Nucleus accumbens (tissue), 56 donors: ENCODE data around the gene LANCL1.
A peak's percentile ranks its signal among the peaks of the same experiment; 100 is the strongest.

Experiments used
- DNase-seq, 56 donors: peaks; one replicate each; lab custom pipeline; 2025; lab: John Stamatoyannopoulos, UW

The LANCL1 gene, protein sequence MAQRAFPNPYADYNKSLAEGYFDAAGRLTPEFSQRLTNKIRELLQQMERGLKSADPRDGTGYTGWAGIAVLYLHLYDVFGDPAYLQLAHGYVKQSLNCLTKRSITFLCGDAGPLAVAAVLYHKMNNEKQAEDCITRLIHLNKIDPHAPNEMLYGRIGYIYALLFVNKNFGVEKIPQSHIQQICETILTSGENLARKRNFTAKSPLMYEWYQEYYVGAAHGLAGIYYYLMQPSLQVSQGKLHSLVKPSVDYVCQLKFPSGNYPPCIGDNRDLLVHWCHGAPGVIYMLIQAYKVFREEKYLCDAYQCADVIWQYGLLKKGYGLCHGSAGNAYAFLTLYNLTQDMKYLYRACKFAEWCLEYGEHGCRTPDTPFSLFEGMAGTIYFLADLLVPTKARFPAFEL

DNA sequence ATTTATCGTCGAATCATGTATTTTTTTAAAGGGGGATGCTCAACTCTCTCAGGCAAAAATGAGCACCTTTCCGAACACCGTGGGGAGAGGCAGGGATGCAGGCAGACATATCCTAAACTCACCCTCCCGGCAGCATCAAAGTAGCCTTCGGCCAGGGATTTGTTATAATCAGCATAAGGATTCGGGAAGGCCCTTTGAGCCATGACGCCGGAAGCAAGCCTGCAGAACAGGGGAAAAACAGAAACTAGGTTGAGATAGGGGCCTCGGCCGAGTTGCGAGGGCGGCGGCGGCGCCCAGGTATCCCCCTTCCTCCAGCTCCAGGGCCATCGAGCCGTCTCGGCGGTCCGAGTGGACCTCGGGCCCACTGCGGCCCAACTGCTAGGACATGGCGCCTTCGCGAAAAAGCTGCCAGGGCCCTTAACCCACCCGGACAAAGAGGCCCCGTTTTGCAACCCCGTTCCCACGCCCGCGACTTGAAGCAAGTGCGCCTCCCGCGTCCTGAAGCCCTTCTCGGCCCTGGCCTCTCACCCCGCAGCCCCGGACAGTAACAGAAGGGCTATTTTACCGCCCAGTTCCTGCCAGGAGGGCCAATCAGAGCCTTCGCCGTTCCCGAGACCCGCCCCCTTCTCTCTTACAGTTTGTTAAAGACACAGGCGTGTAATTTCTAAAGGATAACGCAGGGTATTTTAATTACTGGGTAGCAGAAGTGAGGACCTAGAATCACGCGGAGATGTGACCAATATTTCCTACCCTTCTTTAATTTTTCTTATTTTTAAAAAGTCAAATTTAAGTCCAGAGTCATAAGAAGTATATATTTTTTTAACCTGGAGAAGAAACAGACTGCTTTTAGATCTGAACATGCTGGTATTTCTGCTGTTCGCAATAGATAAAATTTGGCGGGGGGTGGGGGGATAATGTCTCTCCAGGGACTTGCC, at the start of gene LANCL1:
Gene LANCL1, minus strand, starts transcription at position 566 of the 935 bp plus-strand sequence. Its CDS starts 363 bp downstream, at position 203.
- peak; percentile 67 to 97 (median 91) for DNase-seq

DNA sequence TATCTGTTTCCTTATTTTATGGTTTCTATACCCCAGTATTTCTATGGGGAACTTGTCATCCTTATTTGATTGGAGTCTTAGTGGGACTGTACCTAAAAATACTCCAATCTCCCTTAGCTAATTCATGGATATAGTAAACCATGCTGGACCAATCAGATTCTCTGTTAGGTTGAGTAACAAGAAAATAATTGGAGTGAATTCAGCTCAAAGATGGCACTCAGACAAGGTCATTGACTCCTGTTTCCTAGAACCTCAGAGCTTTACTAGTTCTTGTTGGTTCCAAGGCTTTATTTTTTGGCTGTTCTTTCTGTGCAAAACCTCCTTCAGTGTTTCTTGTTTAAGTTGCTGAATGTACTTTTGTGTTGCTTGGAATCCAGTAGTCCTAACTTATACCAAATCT, 48.0 kb upstream of the LANCL1 start:
- DNase-seq = no peak

DNA sequence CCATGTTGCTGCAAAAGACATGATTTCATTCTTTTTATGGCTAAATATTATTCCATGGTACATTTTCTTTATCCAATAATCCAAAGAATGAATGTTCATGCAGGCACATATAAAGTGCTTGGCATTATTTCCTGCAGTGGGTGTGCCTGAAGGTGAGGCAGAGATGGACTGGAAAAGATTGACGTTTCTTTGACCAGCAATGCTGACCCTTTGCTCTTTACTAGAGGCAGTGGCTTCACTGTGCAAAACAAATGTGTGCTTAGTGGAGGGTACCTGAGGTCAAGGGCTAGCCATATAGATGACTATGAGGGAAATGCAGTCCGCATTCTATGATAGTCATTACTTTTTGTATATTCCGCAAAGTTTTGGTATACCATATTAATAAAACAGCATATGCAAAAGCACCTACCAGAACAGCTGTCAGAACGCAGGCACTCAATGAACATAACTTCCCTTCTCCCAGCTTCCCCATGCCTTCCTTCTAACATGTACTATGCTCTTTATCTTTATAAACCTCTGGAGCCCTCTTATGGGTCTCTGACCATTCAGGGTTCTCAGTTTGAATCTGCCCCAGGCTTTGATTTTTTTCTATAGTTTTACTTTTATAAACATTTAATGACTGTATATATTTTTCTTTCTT, 47.2 kb upstream of the LANCL1 start:
- no peak for DNase-seq

DNA sequence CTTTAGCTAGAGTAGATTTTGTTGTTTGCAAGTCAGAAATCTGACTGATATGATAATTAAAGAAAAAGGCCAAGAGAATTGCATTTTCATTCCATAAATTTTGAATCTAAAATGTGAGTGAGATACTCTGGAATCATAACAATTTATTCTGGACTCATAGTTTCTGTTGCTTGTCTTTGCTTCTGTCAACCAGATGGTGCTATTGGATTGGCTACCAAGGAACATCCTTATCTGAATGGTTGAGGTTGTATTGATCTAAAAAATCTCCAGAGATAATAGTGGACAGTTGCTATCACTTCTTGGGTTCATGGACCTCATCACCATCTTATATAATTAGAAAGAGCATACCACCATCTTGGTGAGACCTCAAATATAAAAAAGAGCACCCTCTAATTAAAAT, 45.8 kb upstream of the LANCL1 start:
- DNase-seq = no peak

DNA sequence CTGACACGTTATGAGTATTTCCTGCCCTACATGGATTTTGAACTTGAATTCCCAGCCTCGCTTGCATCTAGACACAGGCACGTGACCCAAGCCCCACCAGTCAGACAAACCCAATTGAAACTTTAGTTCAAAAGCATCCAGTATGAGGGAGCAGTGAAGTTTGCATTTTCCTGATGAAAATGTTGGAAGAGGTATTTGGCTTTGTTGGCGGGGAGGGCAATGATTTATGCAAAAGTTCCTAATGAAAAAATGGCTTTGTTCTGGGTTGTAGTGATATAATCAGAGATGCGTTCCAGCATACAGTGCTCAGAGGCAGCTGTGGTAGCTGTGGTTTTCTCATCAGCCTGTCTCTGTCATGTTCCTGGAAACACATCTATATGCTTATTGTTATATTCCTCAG, 43.0 kb upstream of the LANCL1 start:
- peak in 16 of 56 donors; percentile 3 to 69 (median 22) for DNase-seq

DNA sequence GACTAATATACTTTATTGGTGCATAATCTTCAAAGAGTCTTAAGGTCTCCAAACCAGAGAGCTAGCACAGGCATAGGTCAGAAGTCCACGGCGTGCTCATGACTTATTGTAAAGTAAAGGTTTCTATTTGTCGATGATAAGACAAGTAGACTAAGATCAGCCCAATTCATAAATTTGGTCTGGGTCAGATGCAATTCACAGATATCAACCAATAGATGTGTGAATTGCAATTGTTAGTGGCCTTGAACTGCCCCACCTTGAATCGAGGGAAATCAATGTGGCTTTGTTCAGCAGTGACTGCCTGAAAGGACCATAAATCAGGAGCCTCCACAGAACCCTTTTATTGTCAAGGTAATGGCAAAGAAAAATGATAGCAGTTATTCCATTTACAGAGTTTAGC, 40.7 kb upstream of the LANCL1 start:
- no peak for DNase-seq

DNA sequence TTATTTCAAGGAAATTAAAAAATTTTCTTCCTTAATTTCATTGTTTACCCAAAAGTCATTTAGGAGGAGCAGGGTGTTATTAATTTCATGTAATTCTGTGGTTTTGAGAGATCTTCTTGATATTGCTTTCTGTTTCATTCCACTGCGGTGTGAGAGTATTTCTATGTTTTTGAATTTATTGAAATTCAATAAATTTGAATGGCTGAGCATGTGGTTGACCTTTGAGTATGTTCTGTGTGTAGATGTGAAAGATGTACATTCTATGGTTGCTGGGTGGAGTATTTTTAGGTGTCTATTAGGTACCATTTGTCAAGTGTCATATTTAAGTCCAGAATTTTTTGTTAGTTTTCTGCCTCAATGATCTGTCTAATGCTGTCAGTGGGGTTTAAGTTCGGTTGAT, 39.4 kb upstream of the LANCL1 start:
- no peak for DNase-seq

DNA sequence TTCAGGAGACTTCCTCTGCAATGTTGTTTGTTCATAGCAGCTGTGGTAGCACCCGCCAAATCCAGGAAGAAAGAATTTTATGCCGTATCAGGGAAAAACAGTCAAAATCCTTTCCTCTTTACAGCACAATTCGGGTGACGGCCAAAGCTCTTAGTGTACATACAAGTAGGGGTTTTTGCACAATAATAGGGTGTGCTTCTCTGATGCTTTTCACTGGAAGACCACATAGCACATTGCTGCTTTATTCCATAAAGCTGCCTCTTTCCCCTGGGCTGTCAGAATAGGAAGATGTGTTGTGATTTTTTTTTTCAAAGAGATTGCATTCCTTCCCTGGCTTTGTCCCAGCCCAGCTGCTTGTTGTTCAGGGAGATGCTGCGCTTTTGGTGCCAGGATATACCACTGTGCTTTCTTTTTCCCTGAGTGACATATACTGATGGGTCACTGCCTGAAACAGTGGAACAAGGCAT, 27.2 kb upstream of the LANCL1 start:
- peak in 51 of 56 donors; percentile 19 to 88 (median 69) for DNase-seq

DNA sequence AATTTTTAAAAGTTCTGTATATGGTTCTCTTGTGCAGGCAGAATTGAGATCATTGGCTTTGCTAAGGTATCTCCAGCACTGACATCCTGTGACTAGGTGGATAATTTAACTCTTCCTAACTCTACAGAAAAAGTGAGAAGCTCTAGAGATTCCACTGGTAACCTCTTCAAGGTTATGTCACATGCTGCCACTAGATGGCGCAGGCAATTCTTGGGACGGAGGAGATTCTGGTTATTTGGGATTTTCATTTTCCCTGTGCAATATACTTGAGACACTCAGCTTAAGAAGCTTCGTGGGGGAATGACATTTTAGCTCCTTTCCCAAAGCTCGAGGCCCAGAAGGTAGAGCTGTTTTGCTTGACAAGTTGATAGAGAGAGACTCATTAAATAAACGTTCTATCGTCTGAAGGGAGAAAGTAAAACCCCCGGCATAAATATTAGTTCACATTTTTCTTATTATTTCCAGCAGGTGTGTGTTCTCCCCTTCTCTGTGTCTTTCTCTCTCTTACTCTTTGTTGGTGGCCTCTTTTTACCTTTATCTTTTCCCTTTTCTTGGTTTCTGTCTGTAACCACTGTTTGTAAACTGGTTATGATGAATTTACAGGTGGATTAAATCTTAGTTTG, 26.6 kb upstream of the LANCL1 start:
- DNase-seq = peak in 42 of 56 donors; percentile 6 to 84 (median 48)

DNA sequence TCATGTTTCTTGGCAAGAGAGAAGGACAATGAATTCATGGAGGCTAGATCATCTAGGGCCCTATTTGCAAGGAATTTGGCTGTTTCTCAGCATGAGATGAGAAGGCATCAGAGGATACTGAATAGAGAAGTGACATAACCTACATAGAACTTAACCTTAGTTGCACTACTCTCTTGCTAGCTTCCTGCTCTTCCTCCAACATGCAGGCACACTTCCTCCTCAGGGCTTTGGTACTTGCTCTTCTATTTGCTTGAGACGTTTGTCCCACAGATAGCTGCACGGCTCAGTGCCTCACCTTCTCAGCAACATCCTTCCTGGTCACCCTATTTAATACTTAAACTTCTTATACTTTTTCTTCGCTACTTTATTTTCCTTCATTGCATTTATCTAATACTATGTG, 20.0 kb upstream of the LANCL1 start:
- no peak for DNase-seq

DNA sequence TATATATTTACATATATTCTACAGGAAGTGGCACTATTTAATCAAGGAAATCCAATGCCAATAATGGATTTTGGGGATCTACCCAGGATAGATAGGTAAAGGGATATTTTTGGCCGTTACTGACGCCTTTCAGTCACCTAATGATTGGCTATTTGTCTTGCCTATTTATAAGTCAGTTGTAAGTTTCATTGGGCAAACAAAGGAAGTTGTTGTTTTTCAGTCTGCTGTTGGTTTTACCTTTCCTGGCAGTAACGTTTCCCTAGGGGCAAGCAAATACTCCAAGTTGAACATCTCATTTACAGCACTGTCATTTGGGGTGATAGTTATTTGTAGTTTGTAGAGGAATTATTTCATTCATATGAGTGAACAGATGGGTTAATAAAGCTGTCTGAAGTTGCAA, 17.0 kb upstream of the LANCL1 start:
- DNase-seq = no peak

DNA sequence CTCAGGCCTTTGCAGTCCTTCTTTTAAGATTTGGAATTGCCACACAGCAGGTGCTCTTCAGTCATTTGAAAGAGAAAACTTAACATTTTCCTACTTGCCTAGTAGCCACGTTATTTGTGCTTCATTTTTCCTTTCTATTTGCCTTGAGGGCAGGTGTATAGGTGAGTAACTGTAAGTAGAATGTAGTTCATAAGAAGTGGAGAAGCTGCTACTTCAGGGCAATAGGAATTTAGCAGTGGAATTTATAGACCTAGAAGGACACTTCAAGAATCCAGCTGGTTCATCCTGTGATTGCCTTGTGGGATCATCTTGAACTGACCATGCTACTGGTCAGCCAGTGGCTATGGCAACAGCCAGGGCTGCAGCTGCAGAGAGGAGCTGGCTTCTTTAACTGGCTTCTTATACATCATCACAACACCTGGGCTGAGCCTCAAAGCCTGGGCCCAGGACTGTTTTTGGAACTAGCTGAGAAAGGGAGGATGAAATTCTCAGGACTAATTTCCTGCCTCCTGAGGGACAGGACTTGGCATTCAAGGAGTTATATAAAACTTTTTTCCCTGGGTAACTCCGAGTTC, 5.1 kb upstream of the LANCL1 start:
- DNase-seq = no peak

DNA sequence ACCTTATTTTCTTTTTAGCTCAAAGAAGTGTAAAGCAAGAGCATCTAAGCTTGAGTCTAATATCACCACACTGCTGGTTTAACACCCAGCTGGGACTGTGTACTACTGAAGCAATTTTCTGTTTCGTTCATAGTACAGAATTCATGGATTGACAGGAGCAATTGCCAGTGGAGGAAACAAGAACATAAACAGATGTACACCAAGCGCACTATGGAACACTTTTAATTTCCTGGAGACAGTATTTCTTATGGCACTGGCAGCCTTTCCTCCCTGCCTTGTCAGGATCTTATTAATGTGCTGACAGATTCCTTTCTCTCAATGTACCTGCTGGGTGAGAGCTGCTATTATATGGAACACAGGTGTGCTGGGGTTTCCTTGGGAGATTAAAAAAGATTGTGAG, 4.2 kb upstream of the LANCL1 start:
- DNase-seq = no peak

DNA sequence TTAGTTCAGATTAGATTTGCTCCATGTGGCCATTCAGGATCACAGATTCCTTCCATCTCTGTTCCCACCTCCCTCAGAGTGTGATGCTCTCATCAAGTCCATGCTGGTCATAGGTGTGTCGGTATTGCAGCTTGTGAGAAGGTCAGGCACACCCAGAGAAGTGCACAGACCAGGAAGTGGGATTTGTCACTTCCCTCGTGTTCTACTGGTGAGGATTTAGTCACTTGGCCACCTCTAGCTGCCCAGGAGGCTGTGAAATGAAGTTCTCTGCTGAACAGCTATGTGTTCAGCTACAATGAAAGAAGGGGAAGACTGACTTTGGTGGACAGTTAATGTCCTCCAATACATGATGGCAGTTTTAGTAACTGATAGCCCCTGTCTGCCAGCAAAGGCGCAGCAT, 3.5 kb upstream of the LANCL1 start:
- no peak for DNase-seq

DNA sequence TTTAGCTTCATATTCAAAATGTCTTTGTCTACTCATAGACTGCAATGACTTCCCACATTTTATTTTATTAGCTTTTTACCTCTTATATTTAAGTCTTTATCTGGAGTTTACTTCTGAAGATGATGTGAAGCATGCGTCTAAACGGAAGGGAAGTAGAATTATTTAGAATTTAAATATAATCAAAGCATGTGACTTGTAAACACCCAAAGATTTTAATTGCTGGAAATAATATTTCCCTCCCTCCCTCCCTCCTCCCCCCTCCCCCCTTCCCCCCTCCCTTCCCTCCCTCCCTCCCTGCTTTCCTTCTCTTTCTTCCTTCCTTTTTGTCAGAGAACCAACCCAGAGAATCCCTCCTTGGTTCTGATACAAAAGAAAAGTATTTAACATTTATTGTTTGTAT, 2.1 kb upstream of the LANCL1 start:
- no peak for DNase-seq

DNA sequence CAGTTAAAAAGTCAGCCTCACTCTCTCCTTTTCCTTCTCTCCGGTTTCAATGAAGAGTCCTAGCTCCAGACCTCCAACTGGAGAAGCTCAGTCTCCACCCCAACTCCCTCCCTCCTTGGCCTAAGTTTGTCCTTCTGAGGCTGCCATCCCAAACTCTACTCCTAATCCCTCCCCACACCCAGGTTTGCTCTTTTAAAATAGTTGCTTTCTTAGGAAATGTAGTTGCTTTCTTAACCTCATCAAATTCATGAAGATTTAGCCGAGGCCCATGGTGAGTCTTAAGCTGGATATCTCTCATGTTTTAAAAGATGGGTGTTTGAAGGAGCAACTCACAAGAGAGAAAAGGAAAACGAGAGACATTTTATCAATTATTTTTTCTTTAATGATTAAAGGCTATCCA, 937 bp upstream of the LANCL1 start:
- peak in 11 of 56 donors; percentile 2 to 38 (median 19) for DNase-seq

DNA sequence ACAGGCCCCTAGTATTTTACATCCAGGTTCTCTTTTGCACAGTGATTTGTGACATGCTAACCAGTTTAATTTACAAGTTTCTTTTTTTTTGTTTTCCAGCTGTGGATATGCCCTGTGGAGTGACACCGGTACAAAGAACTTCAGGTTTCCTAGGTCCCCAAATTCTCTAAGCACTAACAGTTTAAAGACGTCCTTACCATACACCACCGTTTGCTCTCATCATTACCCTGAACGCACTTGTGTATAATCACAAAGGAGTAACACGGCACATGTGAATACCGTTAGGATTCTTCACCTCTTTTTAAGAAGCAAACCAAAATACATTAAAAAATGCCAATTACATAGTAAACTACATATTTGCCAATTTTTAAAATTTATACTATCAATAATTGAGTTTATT, 853 bp downstream of the LANCL1 start:
- no peak for DNase-seq

DNA sequence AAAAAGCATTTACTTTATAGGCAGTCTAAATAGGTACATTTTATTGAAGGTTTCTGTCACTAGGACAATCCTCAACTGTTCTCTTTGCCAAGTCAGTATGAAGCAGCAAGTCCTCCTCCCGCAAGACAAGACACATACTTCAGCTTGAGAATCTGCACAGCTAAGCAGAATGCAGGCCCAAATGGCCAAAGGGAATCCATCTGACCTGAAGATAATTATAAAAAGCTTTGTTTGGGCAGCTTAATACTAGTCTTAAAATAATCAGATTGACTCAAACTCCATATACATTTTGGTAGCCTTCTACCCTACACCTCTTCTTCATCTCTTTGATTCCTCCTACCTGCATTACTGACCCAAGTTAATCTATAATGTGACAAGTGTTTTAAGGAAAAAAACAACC, 1.8 kb downstream of the LANCL1 start:
- no peak for DNase-seq

DNA sequence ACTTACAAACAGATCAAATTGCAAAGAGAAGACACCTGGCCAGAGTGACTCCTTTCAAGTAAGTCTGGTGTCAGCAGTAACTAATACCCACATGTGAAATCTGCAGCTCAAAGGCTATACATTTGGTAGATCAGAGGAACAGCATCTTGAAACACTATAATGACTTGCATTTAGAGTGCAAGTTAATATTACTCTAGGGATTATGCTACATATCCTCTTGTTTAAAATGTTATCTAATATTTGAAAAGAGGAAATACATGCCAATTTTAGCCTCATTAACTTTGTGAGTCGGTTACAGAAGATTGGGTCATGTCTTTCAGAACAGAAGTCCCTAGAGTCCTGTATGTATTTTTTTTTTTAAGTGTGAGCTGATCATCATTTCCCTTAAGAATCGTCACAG, 15.2 kb downstream of the LANCL1 start:
- DNase-seq = no peak
